ENCODE data around the gene FRMPD4.

DNA sequence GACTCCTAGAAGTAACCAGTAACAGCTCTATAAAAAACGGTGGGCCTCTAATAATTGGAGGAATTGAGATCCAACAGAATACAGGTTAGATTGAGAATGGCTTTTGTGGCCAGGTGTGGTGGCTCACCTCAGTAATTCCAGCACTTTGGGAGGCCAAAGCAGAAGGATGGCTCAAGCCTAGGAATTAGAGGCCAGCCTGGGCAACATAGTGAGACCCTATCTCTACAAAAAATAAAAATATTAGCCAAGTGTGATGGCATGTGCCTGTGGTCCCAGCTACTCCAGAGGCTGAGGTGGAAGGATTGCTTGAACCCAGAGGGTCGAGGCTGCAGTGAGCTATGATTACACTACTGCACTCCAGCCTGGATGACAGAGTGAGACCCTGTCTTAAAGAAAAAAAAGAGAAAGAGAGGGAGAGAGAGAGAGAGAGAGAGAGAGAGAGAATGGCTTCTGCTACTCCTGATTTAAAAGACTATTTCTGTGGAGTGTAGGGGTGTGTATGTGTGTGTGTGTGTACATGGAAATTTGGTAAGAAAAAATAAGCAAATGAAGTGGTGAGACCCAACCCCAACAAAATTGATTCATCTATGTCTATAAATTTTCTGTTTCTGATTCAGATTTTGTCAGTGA is 89.3 kb downstream of the FRMPD4 start:
- no peak for TF ChIP-seq POLR2A (IDR thresholded peaks at IDR 0.05)
- TF ChIP-seq, protein P1, sequence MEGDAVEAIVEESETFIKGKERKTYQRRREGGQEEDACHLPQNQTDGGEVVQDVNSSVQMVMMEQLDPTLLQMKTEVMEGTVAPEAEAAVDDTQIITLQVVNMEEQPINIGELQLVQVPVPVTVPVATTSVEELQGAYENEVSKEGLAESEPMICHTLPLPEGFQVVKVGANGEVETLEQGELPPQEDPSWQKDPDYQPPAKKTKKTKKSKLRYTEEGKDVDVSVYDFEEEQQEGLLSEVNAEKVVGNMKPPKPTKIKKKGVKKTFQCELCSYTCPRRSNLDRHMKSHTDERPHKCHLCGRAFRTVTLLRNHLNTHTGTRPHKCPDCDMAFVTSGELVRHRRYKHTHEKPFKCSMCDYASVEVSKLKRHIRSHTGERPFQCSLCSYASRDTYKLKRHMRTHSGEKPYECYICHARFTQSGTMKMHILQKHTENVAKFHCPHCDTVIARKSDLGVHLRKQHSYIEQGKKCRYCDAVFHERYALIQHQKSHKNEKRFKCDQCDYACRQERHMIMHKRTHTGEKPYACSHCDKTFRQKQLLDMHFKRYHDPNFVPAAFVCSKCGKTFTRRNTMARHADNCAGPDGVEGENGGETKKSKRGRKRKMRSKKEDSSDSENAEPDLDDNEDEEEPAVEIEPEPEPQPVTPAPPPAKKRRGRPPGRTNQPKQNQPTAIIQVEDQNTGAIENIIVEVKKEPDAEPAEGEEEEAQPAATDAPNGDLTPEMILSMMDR (IDR thresholded peaks at IDR 0.05): no peak

Measured in lower leg skin (tissue), 3 donors.